HepG2 (cell line): Measurements from ENCODE around the gene SCART1. TPM values are rescaled to one million over a fixed set of nuclear protein-coding genes. Genes with fewer than 3 reads are reported as not detected.

Experiments used
- ATAC-seq: fragments of 200-7000 bp; cut with Tn5 transposase; 3 replicates; pipeline ENCODE4 v1.9.1; 2020; ENCODE audit warnings: mild to moderate bottlenecking, moderate library complexity
- BruUV-seq: library from RNA; stranded (reverse); fragments of 400-500 nt; replicated peaks from 2 replicates; lab custom pipeline; 2021; lab: Mats Ljungman, UMichigan
- CTCF ChIA-PET: fragments of 300-600 bp; formaldehyde crosslinking; extraction: SDS; loops from one replicate; lab custom pipeline; 2021; ENCODE audit warnings: low total read pairs, inconsistent platforms, low intra/inter-chr PET ratio; lab: Yijun Ruan, JAX
- POLR2A ChIA-PET: fragments of 350-600 bp; sonication (Branson Sonifier 250); formaldehyde crosslinking; loops from one replicate; lab custom pipeline; 2020; ENCODE audit warnings: antibody characterized with exemption, inconsistent platforms; lab: Yijun Ruan, JAX
- DNase-seq: peaks from one replicate; pipeline ENCODE4 v3.0.0-alpha.2; 2015; ENCODE audit warnings: low spot score
- FAIRE-seq: peaks from 3 replicates; lab custom pipeline; 2011; peaks lifted over from hg19 to GRCh38; lab: Jason Lieb, UNC
- H2AFZ ChIP-seq: one replicate; pipeline ENCODE4 v1.6.1; 2011; ENCODE audit warnings: low read length, inconsistent platforms
- H3K27ac ChIP-seq: fragments of 300-600 bp; 3 replicates; pipeline ENCODE4 v1.8.0; 2011; ENCODE audit warnings: mixed run types, mild to moderate bottlenecking, mixed read lengths, low read length, inconsistent platforms; ENCODE audit not compliant: insufficient read depth; ENCODE audit errors: extremely low read length
- H3K27me3 ChIP-seq, 2 experiments: fragments of 200-600 bp in 1 of 2; 2 replicates in 1 of 2; 3 replicates in 1 of 2; pipeline versions ENCODE4 v1.6.0 to v1.8.0; 2011; ENCODE audit warnings: low read length in 2 of 2, mild to moderate bottlenecking in 2 of 2, moderate library complexity in 2 of 2, inconsistent platforms in 1 of 2; ENCODE audit not compliant: insufficient read depth in 2 of 2, control insufficient read depth in 1 of 2
- H3K36me3 ChIP-seq, 2 experiments: fragments of 200-600 bp in 1 of 2; replicated peaks in 1 of 2; 2 replicates in 1 of 2; 3 replicates in 1 of 2; pipeline versions ENCODE4 v1.5.1 to v1.8.0; 2011; ENCODE audit warnings: low read length in 2 of 2, inconsistent platforms in 1 of 2; ENCODE audit not compliant: insufficient read depth in 2 of 2, control insufficient read depth in 1 of 2
- H3K4me1 ChIP-seq: 2 replicates; pipeline ENCODE4 v1.5.1; 2012; ENCODE audit warnings: low read length, inconsistent platforms; ENCODE audit not compliant: insufficient read depth
- H3K4me2 ChIP-seq: 2 replicates; pipeline ENCODE4 v1.6.0; 2011; ENCODE audit warnings: low read depth, low read length, inconsistent platforms
- H3K4me3 ChIP-seq, 3 experiments: fragments of 200-600 bp in 1 of 3; sonication (generic), shearing (Covaris generic) in 1 of 3; replicated peaks in 1 of 3; 2 replicates each; pipeline ENCODE4 v1.5.1; 2011 to 2016; ENCODE audit warnings: low read length in 3 of 3, inconsistent platforms in 2 of 3, low read depth in 2 of 3, mild to moderate bottlenecking in 2 of 3, control low read depth in 1 of 3, mixed read lengths in 1 of 3; ENCODE audit not compliant: insufficient read depth in 1 of 3
- H3K79me2 ChIP-seq: one replicate; pipeline ENCODE4 v1.6.1; 2011; ENCODE audit warnings: low read length, inconsistent platforms; ENCODE audit not compliant: insufficient read depth
- H3K9ac ChIP-seq: 2 replicates; pipeline ENCODE4 v1.6.0; 2011; ENCODE audit warnings: mild to moderate bottlenecking, low read depth, low read length, inconsistent platforms; ENCODE audit not compliant: insufficient read depth
- H3K9me3 ChIP-seq: 2 replicates; pipeline ENCODE4 v1.5.1; 2012; ENCODE audit warnings: mild to moderate bottlenecking, low read length
- H4K20me1 ChIP-seq: 2 replicates; pipeline ENCODE4 v1.6.0; 2011; ENCODE audit warnings: inconsistent platforms, mild to moderate bottlenecking, low read length, moderate library complexity; ENCODE audit not compliant: insufficient read depth
- CC2D1A ChIP-seq: sonication (generic); formaldehyde crosslinking; IDR thresholded peaks from 2 replicates; pipeline ENCODE4 v1.8.1; 2023; ENCODE audit warnings: mild to moderate bottlenecking, missing genetic modification reagents
- ETV5 ChIP-seq: IDR thresholded peaks from 2 replicates; pipeline ENCODE4 v1.6.1; 2018; ENCODE audit warnings: missing biosample characterization, missing genetic modification reagents, inconsistent platforms, borderline replicate concordance
- FOXM1 ChIP-seq: sonication (generic); formaldehyde crosslinking; IDR thresholded peaks from 2 replicates; pipeline ENCODE4 v1.5.0; 2020; ENCODE audit warnings: missing genetic modification reagents
- HMG20B ChIP-seq: conservative IDR thresholded peaks from 2 replicates; pipeline ENCODE4 v1.6.1; 2016; ENCODE audit warnings: missing genetic modification reagents, missing compliant biosample characterization
- NFYC ChIP-seq: IDR thresholded peaks from 2 replicates; pipeline ENCODE4 v1.6.1; 2016; ENCODE audit warnings: missing genetic modification reagents, missing compliant biosample characterization
- ZC3H4 ChIP-seq: sonication (generic); formaldehyde crosslinking; IDR thresholded peaks from 2 replicates; pipeline ENCODE4 v1.4.0; 2020; ENCODE audit warnings: missing genetic modification reagents, borderline replicate concordance
- ZNF34 ChIP-seq: sonication (generic); formaldehyde crosslinking; IDR thresholded peaks from 2 replicates; pipeline ENCODE4 v1.4.0; 2020; ENCODE audit warnings: mild to moderate bottlenecking, missing genetic modification reagents, borderline replicate concordance
- ZNF543 ChIP-seq: sonication (generic); formaldehyde crosslinking; IDR thresholded peaks from 2 replicates; pipeline ENCODE4 v1.4.0; 2020; ENCODE audit warnings: mild to moderate bottlenecking, missing genetic modification reagents
- ZNF589 ChIP-seq: sonication (generic); formaldehyde crosslinking; conservative IDR thresholded peaks from 2 replicates; pipeline ENCODE4 v1.8.0; 2022; ENCODE audit warnings: mild to moderate bottlenecking, moderate library complexity, missing genetic modification reagents
- WGBS: methylation state at CpG from one replicate; pipeline ENCODE4 v1.1.6; 2017; ENCODE audit warnings: low lambda C conversion rate; 5-methylcytosine and 5-hydroxymethylcytosine counted together
- in situ Hi-C: cut with HindIII; loops from 2 replicates; pipeline ENCODE4 v1.10.0; 2017; ENCODE audit warnings: low pct_unique_long_range_greater_than_20kb; ENCODE audit not compliant: extremely low pct_ligation_motif_present
- intact Hi-C: fragments of 100-400 bp; cut with micrococcal nuclease; formaldehyde crosslinking; loops from one replicate; pipeline ENCODE4 v1.10.0; 2022; ENCODE audit not compliant: unreplicated experiment
- polyA plus RNA-seq, 8 experiments: library from polyadenylated mRNA; depleted of rRNA in 3 of 8; stranded (reverse) in 7 of 8; unstranded in 1 of 8; fragments of >200 nt; fragmentation: Illumina TruSeq in 4 of 8; extraction: Trizol in 4 of 8; gene quantifications; 2 replicates each; pipeline versions ENCODE4 v1.2.1 to v1.2.3, GENCODE V29; 2011 to 2016; ENCODE audit warnings: low read depth in 4 of 8, missing spikeins in 1 of 8, mixed read lengths in 1 of 8; ENCODE audit not compliant: insufficient read depth in 1 of 8
- total RNA-seq, 5 experiments: library from RNA; depleted of rRNA; stranded (reverse); fragments of >200 nt; fragmentation: Illumina TruSeq; extraction: Trizol; gene quantifications; 2 replicates each; pipeline ENCODE4 v1.2.3, GENCODE V29; 2016; ENCODE audit warnings: low read depth in 1 of 5
- TF ChIP-seq, protein P1 (sequence below): conservative IDR thresholded peaks from 2 replicates; pipeline ENCODE4 v1.6.1; 2018; ENCODE audit warnings: missing genetic modification reagents
- TF ChIP-seq, protein P2 (sequence below): sonication (generic); formaldehyde crosslinking; IDR thresholded peaks from 2 replicates; pipeline ENCODE4; 2020; ENCODE audit warnings: missing genetic modification reagents, mild to moderate bottlenecking, borderline replicate concordance

SCART1 gene
- total and polyA plus RNA-seq, 2 of the 13 experiments (the other 11 are each of a cell fraction or from before 2014, with no cell fraction given) = 0.46 to 1.1 TPM

DNA sequence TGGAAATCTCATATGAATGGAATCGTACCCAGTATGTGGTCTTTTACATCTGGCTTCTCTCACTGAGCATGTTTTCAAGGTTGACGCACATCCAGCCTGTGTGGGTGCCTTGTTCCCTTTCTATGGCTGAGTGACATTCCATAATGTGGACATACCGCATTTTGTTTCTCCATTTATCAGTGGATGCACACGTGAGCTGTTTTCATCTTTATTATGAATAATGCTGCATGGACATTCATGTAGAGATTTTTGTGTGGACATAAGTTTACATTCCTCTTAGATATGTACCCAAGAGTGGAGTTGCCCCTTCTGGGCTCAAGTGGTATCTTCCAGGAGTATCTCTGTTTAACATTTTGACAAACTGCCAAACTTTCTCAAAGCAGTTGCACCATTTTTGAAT is 1.3 kb upstream of the SCART1 start (continued):
- TF ChIP-seq, protein P1, sequence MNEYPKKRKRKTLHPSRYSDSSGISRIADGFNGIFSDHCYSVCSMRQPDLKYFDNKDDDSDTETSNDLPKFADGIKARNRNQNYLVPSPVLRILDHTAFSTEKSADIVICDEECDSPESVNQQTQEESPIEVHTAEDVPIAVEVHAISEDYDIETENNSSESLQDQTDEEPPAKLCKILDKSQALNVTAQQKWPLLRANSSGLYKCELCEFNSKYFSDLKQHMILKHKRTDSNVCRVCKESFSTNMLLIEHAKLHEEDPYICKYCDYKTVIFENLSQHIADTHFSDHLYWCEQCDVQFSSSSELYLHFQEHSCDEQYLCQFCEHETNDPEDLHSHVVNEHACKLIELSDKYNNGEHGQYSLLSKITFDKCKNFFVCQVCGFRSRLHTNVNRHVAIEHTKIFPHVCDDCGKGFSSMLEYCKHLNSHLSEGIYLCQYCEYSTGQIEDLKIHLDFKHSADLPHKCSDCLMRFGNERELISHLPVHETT (CRISPR knock-in tag) = no peak
- no peak for TF ChIP-seq ETV5 (CRISPR knock-in tag)
- no peak for TF ChIP-seq HMG20B
- TF ChIP-seq CC2D1A = no peak
- no peak for TF ChIP-seq ZNF589 (CRISPR knock-in tag)

DNA sequence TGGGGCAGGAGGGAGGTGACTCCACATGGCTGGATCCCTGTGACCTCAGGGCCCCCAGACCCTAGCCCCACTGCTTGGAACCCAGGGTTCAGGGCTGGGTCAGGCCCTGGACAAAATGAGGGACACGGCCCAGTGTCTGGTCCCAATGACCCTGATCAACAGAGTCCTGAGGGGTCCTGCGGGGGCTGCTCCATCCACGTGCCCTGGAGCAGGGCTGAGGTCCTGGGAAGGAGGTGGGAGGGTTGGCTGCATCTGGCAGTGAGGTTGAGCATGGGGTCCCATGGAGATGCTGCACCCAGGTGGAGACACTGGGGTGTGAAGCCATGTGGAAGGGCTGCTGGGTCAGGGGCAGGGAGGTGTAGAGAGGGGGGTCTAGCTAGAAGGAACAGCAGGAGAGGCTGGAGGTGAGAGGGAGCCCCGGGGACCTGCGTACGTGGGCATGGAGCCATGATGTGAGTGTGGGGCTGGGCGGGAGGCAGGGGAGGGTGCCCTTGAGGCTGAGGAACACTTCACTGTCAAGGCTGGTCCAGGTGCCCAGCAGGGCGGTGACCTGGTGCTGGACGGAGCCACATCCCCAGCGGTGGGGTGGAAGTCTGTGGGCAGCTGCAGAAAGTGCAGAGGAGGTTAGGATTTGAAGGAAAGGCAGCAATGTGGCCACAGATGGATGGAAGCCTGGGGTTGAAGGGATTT is 604 bp downstream of the SCART1 start:
- Histone ChIP-seq H3K4me1 (no peaks in the 10 kb centered on the region), H3K36me3 (no peaks in the 10 kb centered on the region), H3K4me2 (no peak overlapping the region), H2AFZ (no peak overlapping the region), H3K27me3 (no peaks in the 10 kb centered on the region), H3K79me2 (no peaks in the 10 kb centered on the region), H3K9me3 (no peaks in the 10 kb centered on the region), H3K27ac (no peak overlapping the region), H3K4me3 (no peak overlapping the region), H3K9ac (no peak overlapping the region), H4K20me1 (no peaks in the 10 kb centered on the region)
- POLR2A ChIA-PET = no interaction called here
- DNase-seq = no peak
- no peak for FAIRE-seq
- CTCF ChIA-PET = no interaction called here
- no TSS peak for BruUV-seq
- in situ Hi-C loops (no loop called here), intact Hi-C loops (no loop called here)
- ATAC-seq = no peak
- 41% methylated on average over 9 of the region's 10 CpGs for WGBS
- TF ChIP-seq ZNF543 (CRISPR knock-in tag) (no peak), NFYC (CRISPR knock-in tag) (no peak), FOXM1 (CRISPR knock-in tag) (no peak), ZNF34 (CRISPR knock-in tag) (no peak), ZC3H4 (no peak)
- TF ChIP-seq, protein P2, sequence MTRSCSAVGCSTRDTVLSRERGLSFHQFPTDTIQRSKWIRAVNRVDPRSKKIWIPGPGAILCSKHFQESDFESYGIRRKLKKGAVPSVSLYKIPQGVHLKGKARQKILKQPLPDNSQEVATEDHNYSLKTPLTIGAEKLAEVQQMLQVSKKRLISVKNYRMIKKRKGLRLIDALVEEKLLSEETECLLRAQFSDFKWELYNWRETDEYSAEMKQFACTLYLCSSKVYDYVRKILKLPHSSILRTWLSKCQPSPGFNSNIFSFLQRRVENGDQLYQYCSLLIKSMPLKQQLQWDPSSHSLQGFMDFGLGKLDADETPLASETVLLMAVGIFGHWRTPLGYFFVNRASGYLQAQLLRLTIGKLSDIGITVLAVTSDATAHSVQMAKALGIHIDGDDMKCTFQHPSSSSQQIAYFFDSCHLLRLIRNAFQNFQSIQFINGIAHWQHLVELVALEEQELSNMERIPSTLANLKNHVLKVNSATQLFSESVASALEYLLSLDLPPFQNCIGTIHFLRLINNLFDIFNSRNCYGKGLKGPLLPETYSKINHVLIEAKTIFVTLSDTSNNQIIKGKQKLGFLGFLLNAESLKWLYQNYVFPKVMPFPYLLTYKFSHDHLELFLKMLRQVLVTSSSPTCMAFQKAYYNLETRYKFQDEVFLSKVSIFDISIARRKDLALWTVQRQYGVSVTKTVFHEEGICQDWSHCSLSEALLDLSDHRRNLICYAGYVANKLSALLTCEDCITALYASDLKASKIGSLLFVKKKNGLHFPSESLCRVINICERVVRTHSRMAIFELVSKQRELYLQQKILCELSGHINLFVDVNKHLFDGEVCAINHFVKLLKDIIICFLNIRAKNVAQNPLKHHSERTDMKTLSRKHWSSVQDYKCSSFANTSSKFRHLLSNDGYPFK (CRISPR knock-in tag) = no peak
